Left ventricle myocardium inferior (tissue), 1 donor: ENCODE measurements around the gene UQCRC2. TPM values are rescaled to one million over a fixed set of nuclear protein-coding genes. Genes with fewer than 3 reads are reported as not detected.
"Not testable (repeated sequence)": the region's sequence is repeated elsewhere in the genome, so short reads cannot be mapped to it uniquely, and the experiment has no call there.

Experiments
- DNase-seq: peaks from one replicate; pipeline ENCODE4 v3.0.0-alpha.2; 2020
- H3K27ac ChIP-seq: fragments of 200-600 bp; replicated peaks from 2 replicates; pipeline ENCODE4 v1.8.0; 2021
- H3K27me3 ChIP-seq: fragments of 200-600 bp; 2 replicates; pipeline ENCODE4 v1.8.0; 2021; ENCODE audit warnings: low read depth
- H3K36me3 ChIP-seq: fragments of 200-600 bp; 2 replicates; pipeline ENCODE4 v1.8.0; 2021
- H3K4me1 ChIP-seq: fragments of 200-600 bp; 2 replicates; pipeline ENCODE4 v1.8.0; 2021
- H3K4me3 ChIP-seq: fragments of 200-600 bp; 2 replicates; pipeline ENCODE4 v1.8.0; 2021; ENCODE audit warnings: mild to moderate bottlenecking, moderate library complexity
- H3K9me3 ChIP-seq: fragments of 200-600 bp; replicated peaks from 2 replicates; pipeline ENCODE4 v1.8.0; 2021
- CTCF ChIP-seq: fragments of 200-600 bp; IDR thresholded peaks from 2 replicates; pipeline ENCODE4 v1.8.0; 2021; ENCODE audit warnings: antibody characterized with exemption, mild to moderate bottlenecking, borderline replicate concordance
- intact Hi-C: fragments of 100-400 bp; cut with micrococcal nuclease; formaldehyde crosslinking; loops from one replicate; pipeline ENCODE4 v1.11.0; 2022
- total RNA-seq: library from RNA; stranded (reverse); fragmentation: NEBNext Ultra II Directional; extraction: Animal tissue kit (Norgen Biotek cat#: 25700); gene quantifications from one replicate; pipeline ENCODE4 v1.2.1, GENCODE V29; 2021
- donor health status: DM: no; HTN: yes; CAD: no; lungs with severe emphysema.

UQCRC2 gene
- total RNA-seq, 1 donor from 2014 or later: 964 TPM

DNA sequence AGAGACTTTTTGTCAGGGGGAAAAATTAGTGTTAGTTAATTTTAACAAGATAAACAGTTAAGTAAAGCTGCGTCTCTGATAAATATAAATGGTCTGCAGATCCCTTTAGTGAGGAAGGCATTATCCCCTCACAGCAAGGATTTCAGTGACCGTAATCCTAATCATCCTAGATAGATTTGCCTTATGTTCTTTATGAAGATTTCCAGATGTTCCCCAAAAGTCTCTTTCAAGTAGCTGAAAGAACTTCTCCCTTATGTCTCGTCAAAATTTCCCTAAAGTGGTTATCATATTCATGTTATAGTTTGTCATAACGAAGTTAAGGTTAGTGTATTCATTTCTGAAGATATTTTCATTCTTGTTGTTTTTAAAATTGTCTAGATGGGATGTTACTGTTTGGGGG, 60.3 kb downstream of the UQCRC2 start:
- Histone ChIP-seq H3K27me3 (no peaks in the 10 kb centered on the region), H3K9me3 (no peaks in the 10 kb centered on the region), H3K36me3 (no peaks in the 10 kb centered on the region), H3K4me3 (no peak overlapping the region), H3K27ac (no peak overlapping the region), H3K4me1 (peaks cover 74% of the 10 kb centered on the region)
- DNase-seq: no peak
- TF ChIP-seq CTCF: no peak
- intact Hi-C loops: no loop called here

GRCh38 chr16:22014271-22014873, 61.2 kb downstream of the UQCRC2 start:
- H3K4me3 ChIP-seq: no peak overlapping the region
- intact Hi-C loops: no loop called here
- no peak for TF ChIP-seq CTCF
- H3K27me3 ChIP-seq: no peaks in the 10 kb centered on the region
- H3K9me3 ChIP-seq: no peaks in the 10 kb centered on the region
- no peak for DNase-seq
- H3K36me3 ChIP-seq: no peaks in the 10 kb centered on the region
- H3K27ac ChIP-seq: no peak overlapping the region
- H3K4me1 ChIP-seq: peaks cover 73% of the 10 kb centered on the region

DNA sequence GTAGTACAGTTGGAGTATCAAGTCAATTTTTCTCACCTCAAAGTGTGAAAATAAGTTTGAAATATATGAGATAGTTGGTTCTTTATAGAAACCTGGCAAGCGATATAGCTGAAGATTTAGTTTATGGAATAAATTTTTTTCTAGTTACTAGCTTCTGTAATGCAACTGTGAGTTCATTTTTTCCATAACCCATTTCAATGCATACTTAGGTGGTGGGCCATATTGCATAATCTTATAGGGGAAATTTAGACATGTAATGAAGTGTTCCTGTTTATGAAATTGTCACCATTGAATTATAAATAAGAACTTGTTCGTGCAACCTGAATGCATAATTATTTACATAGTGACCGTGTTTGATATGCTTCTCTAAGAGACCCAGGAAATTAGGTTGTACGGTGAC, 63.8 kb downstream of the UQCRC2 start:
- no peak overlapping the region for H3K27ac ChIP-seq
- intact Hi-C loops: no loop called here
- H3K4me3 ChIP-seq: no peak overlapping the region
- no peak for TF ChIP-seq CTCF
- no peak for DNase-seq
- no peaks in the 10 kb centered on the region for H3K36me3 ChIP-seq
- H3K4me1 ChIP-seq: peaks cover 49% of the 10 kb centered on the region
- no peaks in the 10 kb centered on the region for H3K27me3 ChIP-seq
- H3K9me3 ChIP-seq: no peaks in the 10 kb centered on the region

DNA sequence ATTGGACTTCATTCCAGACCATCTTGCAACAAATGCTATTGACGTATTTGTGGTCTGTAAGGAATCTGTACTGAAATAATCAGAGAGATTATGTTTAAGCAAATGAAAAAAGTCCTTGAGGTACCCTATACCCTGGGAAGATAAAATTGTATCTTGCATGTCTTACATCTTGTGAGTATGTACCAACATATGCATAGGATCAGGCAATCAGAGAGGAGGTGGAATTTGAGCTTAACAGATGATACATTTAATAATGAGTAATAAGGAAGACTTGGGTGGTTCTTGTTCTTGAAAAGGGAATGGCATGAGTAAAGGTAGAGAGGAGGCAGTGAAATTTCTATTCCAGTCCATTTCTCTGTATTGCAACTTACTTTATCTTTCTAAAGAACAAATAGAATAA, 65.4 kb downstream of the UQCRC2 start:
- no peaks in the 10 kb centered on the region for H3K36me3 ChIP-seq
- intact Hi-C loops: no loop called here
- H3K27me3 ChIP-seq: no peaks in the 10 kb centered on the region
- no peaks in the 10 kb centered on the region for H3K9me3 ChIP-seq
- H3K4me1 ChIP-seq: peaks cover 48% of the 10 kb centered on the region
- no peak for TF ChIP-seq CTCF
- no peak overlapping the region for H3K27ac ChIP-seq
- no peak for DNase-seq
- H3K4me3 ChIP-seq: no peak overlapping the region

- Histone ChIP-seq H3K36me3 (no peaks in the 10 kb centered on the region), H3K4me1 (peaks cover 42% of the 10 kb centered on the region), H3K27me3 (no peaks in the 10 kb centered on the region), H3K4me3 (no peak overlapping the region), H3K9me3 (no peaks in the 10 kb centered on the region), H3K27ac (no peak overlapping the region)
- intact Hi-C loops: no loop called here
- no peak for TF ChIP-seq CTCF
- DNase-seq: no peak
Observed at GRCh38 chr16:22022151-22022550, 69.0 kb downstream of the UQCRC2 start.

- H3K4me1 ChIP-seq: peaks cover 40% of the 10 kb centered on the region
- no peak overlapping the region for H3K4me3 ChIP-seq
- DNase-seq: no peak
- intact Hi-C loops: no loop called here
- H3K27me3 ChIP-seq: no peaks in the 10 kb centered on the region
- no peak overlapping the region for H3K27ac ChIP-seq
- H3K9me3 ChIP-seq: no peaks in the 10 kb centered on the region
- H3K36me3 ChIP-seq: no peaks in the 10 kb centered on the region
- TF ChIP-seq CTCF: no peak
Observed at GRCh38 chr16:22023505-22023904, 70.3 kb downstream of the UQCRC2 start.

- H3K27ac ChIP-seq: not testable (repeated sequence)
Observed at GRCh38 chr16:22024785-22025184, 71.6 kb downstream of the UQCRC2 start.

More at GRCh38 chr16:22024785-22025184, 71.6 kb downstream of the UQCRC2 start:
- H3K4me1 ChIP-seq: peaks cover 39% of the 10 kb centered on the region
- DNase-seq, intact Hi-C loops, H3K36me3 ChIP-seq, H3K9me3 ChIP-seq, H3K4me3 ChIP-seq, H3K27me3 ChIP-seq: not testable (repeated sequence)
